Astrocyte (in vitro differentiated cells and primary cell): ENCODE data around the gene IER5. TPM values are rescaled to one million over a fixed set of nuclear protein-coding genes. Genes with fewer than 3 reads are reported as not detected.

Experiments used
- DNase-seq: peaks from one replicate; pipeline ENCODE4 v3.0.0-alpha.2; 2010; ENCODE audit warnings: low read depth
- FAIRE-seq: peaks from 2 replicates; lab custom pipeline; 2011; peaks lifted over from hg19 to GRCh38; lab: Jason Lieb, UNC
- H2AFZ ChIP-seq: 2 replicates; pipeline ENCODE4 v1.6.0; 2012; ENCODE audit warnings: low read depth, low read length, inconsistent platforms
- H3K27ac ChIP-seq: 2 replicates; pipeline ENCODE4 v1.5.1; 2011; ENCODE audit warnings: low read depth, low read length, inconsistent platforms
- H3K27me3 ChIP-seq: 2 replicates; pipeline ENCODE4 v1.6.0; 2011; ENCODE audit warnings: low read length, inconsistent platforms; ENCODE audit not compliant: insufficient read depth
- H3K36me3 ChIP-seq: 2 replicates; pipeline ENCODE4 v1.5.1; 2011; ENCODE audit warnings: low read length, inconsistent platforms; ENCODE audit not compliant: insufficient read depth
- H3K4me1 ChIP-seq: 2 replicates; pipeline ENCODE4 v1.5.1; 2011; ENCODE audit warnings: low read length, inconsistent platforms; ENCODE audit not compliant: insufficient read depth
- H3K4me2 ChIP-seq: 2 replicates; pipeline ENCODE4 v1.6.0; 2012; ENCODE audit warnings: low read length, inconsistent platforms
- H3K4me3 ChIP-seq: 2 replicates; pipeline ENCODE4 v1.5.1; 2011; ENCODE audit warnings: low read depth, mild to moderate bottlenecking, low read length, inconsistent platforms; ENCODE audit not compliant: insufficient read depth
- H3K79me2 ChIP-seq: 2 replicates; pipeline ENCODE4 v1.6.0; 2012; ENCODE audit warnings: mild to moderate bottlenecking, low read length, inconsistent platforms; ENCODE audit not compliant: insufficient read depth
- H3K9ac ChIP-seq: 2 replicates; pipeline ENCODE4 v1.6.0; 2012; ENCODE audit warnings: mild to moderate bottlenecking, low read length, inconsistent platforms
- H3K9me3 ChIP-seq: 2 replicates; pipeline ENCODE4 v1.5.1; 2012; ENCODE audit warnings: low read depth, mild to moderate bottlenecking, low read length, inconsistent platforms; ENCODE audit not compliant: insufficient read depth
- H4K20me1 ChIP-seq: 2 replicates; pipeline ENCODE4 v1.6.0; 2012; ENCODE audit warnings: low read length, inconsistent platforms; ENCODE audit not compliant: insufficient read depth
- H3K27ac Mint-ChIP-seq: one replicate; pipeline ENCODE4 v1.8.0; 2021; ENCODE audit warnings: mild to moderate bottlenecking, mixed read lengths; ENCODE audit not compliant: unreplicated experiment
- H3K27me3 Mint-ChIP-seq: one replicate; pipeline ENCODE4 v1.8.0; 2021; ENCODE audit warnings: low read depth, mixed read lengths; ENCODE audit not compliant: unreplicated experiment
- H3K36me3 Mint-ChIP-seq: one replicate; pipeline ENCODE4 v1.8.0; 2021; ENCODE audit warnings: low read depth, mixed read lengths; ENCODE audit not compliant: unreplicated experiment
- H3K4me1 Mint-ChIP-seq: one replicate; pipeline ENCODE4 v1.8.0; 2021; ENCODE audit warnings: low read depth, mixed read lengths; ENCODE audit not compliant: unreplicated experiment
- H3K4me3 Mint-ChIP-seq: one replicate; pipeline ENCODE4 v1.8.0; 2021; ENCODE audit warnings: mild to moderate bottlenecking, moderate library complexity, mixed read lengths; ENCODE audit not compliant: unreplicated experiment
- H3K9me3 Mint-ChIP-seq: one replicate; pipeline ENCODE4 v1.8.0; 2021; ENCODE audit warnings: mild to moderate bottlenecking, mixed read lengths; ENCODE audit not compliant: unreplicated experiment
- EZH2 ChIP-seq: IDR thresholded peaks from 2 replicates; pipeline ENCODE4 v1.6.1; 2012; ENCODE audit warnings: mild to moderate bottlenecking, low read length, inconsistent platforms; ENCODE audit not compliant: insufficient read depth
- total RNA-seq: library from RNA; stranded (reverse); gene quantifications from 2 replicates; pipeline ENCODE4 v1.2.1, GENCODE V29; 2021
- TF ChIP-seq, protein P1 (sequence below): IDR thresholded peaks from 2 replicates; pipeline ENCODE4 v1.5.1; 2011; ENCODE audit warnings: low read depth, mild to moderate bottlenecking, inconsistent platforms, low read length, moderate library complexity; ENCODE audit not compliant: insufficient read depth

Gene IER5
- total RNA-seq, 1 donor from 2014 or later: 28.3 TPM

- H3K36me3 ChIP-seq: peaks cover 6% of the 10 kb centered on the region
- peaks cover 29% of the 10 kb centered on the region for H4K20me1 ChIP-seq
- no peak overlapping the region for H3K4me3 ChIP-seq
- peak overlapping the region; percentile 68 for H3K9ac ChIP-seq
- Mint-ChIP-seq H3K9me3 (no peaks in the 10 kb centered on the region), H3K36me3 (peaks cover 2% of the 10 kb centered on the region), H3K27ac (peak overlapping the region; percentile 97), H3K4me1 (peaks cover 80% of the 10 kb centered on the region), H3K4me3 (peak overlapping the region; percentile 72), H3K27me3 (no peaks in the 10 kb centered on the region)
- TF ChIP-seq EZH2: no peak
- TF ChIP-seq, protein P1, sequence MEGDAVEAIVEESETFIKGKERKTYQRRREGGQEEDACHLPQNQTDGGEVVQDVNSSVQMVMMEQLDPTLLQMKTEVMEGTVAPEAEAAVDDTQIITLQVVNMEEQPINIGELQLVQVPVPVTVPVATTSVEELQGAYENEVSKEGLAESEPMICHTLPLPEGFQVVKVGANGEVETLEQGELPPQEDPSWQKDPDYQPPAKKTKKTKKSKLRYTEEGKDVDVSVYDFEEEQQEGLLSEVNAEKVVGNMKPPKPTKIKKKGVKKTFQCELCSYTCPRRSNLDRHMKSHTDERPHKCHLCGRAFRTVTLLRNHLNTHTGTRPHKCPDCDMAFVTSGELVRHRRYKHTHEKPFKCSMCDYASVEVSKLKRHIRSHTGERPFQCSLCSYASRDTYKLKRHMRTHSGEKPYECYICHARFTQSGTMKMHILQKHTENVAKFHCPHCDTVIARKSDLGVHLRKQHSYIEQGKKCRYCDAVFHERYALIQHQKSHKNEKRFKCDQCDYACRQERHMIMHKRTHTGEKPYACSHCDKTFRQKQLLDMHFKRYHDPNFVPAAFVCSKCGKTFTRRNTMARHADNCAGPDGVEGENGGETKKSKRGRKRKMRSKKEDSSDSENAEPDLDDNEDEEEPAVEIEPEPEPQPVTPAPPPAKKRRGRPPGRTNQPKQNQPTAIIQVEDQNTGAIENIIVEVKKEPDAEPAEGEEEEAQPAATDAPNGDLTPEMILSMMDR: no peak
- peaks cover 76% of the 10 kb centered on the region for H3K4me1 ChIP-seq
- peak overlapping the region; percentile 79 for H3K4me2 ChIP-seq
- DNase-seq (no peak), FAIRE-seq (no peak)
- H3K9me3 ChIP-seq: no peaks in the 10 kb centered on the region
- H3K27ac ChIP-seq: peak overlapping the region; percentile 80
- H3K79me2 ChIP-seq: peaks cover 30% of the 10 kb centered on the region
- H2AFZ ChIP-seq: no peak overlapping the region
- no peaks in the 10 kb centered on the region for H3K27me3 ChIP-seq
Observed at GRCh38 chr1:181095763-181096184, 7.3 kb downstream of the IER5 start.

DNA sequence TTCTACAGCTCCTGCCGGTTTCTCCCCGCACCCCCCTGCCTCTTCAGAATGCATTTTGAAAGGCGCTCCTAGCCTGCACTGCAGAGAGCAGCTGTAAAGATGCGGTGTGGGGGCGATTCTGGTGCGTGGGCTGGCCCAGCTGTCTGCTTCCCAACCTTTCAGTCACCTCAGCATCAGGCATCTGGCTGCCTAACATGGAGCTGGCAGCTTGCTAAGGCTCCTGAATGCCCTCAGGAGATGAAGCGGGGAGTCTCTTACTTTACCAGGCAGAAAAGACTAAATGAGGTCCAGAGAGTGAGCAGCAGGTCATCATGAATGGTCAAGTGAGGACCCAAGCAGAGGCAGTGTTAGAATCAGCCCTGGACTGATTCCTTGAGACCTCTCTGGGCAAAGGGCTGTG is 8.7 kb downstream of the IER5 start:
- TF ChIP-seq, protein P1: no peak
- TF ChIP-seq EZH2: no peak
- Histone ChIP-seq H3K4me3 (no peak overlapping the region), H4K20me1 (peaks cover 14% of the 10 kb centered on the region), H3K9ac (peak overlapping the region; percentile 52), H3K36me3 (no peaks in the 10 kb centered on the region), H3K4me2 (peak overlapping the region; percentile 79), H3K79me2 (peaks cover 16% of the 10 kb centered on the region), H3K4me1 (peaks cover 78% of the 10 kb centered on the region), H3K27me3 (no peaks in the 10 kb centered on the region), H3K9me3 (no peaks in the 10 kb centered on the region), H3K27ac (peak overlapping the region; percentile 35), H2AFZ (no peak overlapping the region)
- FAIRE-seq (no peak), DNase-seq (no peak)
- Mint-ChIP-seq H3K4me3 (peak overlapping the region; percentile 47), H3K4me1 (peaks cover 90% of the 10 kb centered on the region), H3K9me3 (no peaks in the 10 kb centered on the region), H3K27me3 (no peaks in the 10 kb centered on the region), H3K36me3 (peaks cover 2% of the 10 kb centered on the region), H3K27ac (peak overlapping the region; percentile 87)
